GM18907 (cell line): ENCODE measurements around the gene SCN4A.
"Not testable (repeated sequence)": the region's sequence is repeated elsewhere in the genome, so short reads cannot be mapped to it uniquely, and the experiment has no call there.

ENCODE experiments used
- ATAC-seq: cut with Tn5 transposase; IDR thresholded peaks from one replicate; pipeline ENCODE4 v1.9.1; 2021; ENCODE audit warnings: mild to moderate bottlenecking, moderate library complexity; ENCODE audit not compliant: unreplicated experiment

SCN4A gene

GRCh38 chr17:63889026-63889848, 83.5 kb downstream of the SCN4A start:
- ATAC-seq = not testable (repeated sequence)
